ENCODE results near the gene BTG4.

Gene BTG4

DNA sequence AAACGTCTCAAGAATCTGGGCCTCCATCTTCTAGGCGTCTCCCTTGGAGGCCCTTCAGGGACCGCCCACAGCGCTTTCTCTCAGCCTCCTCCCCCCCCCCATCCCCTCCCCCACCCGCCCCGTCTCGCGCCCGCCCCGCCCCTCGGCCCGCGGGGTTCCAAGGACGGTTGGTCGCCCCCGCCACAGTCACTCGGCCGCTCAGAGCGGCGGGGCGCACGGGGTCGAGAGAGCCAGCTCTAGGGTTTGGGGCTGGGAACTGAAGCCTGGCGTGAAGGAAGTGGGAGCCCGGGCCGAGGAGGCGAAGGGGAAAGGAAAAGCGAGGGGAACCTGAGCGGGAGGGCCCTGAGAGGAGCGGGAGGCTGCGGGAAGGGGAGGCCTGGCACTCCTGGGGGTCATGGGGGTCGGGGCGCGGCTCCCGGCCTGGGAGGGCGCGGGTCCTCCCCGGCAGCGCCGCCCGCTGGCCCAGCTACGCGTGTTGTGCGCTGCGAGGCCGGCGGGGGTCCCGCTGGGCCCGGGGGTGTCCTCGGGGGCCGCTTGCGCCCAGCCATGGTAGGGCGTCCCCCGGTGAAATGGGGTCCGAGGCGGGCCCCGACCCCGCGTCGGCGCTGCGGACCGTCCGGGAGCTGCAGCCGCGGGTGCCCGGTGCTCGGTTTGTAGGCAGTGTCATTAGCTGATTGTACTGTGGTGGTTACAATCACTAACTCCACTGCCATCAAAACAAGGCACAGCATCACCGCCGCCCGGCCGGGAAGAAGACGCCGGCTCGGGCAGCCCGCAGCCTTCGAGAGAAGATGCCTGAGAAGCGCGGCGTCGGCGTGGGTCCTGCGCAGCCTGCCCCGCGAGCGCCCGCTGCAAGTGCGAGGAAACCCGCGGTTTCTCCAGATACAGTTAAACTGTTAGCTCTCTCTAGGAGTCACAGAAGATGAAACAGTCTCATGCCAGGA is at the start of gene BTG4:
Gene BTG4 (minus strand): TSS at position 91 of the 944 bp plus-strand sequence. CDS start 13,610 bp downstream, outside the sequence.
- DNase-seq (ENCODE audit: low spot score): no peak

GRCh38 chr11:111561791-111562325 is 49.7 kb upstream of the BTG4 start:
- DNase-seq (ENCODE audit: low spot score): no peak

GRCh38 chr11:111561306-111561705 is 49.1 kb upstream of the BTG4 start:
- DNase-seq (ENCODE audit: low spot score): no peak

DNA sequence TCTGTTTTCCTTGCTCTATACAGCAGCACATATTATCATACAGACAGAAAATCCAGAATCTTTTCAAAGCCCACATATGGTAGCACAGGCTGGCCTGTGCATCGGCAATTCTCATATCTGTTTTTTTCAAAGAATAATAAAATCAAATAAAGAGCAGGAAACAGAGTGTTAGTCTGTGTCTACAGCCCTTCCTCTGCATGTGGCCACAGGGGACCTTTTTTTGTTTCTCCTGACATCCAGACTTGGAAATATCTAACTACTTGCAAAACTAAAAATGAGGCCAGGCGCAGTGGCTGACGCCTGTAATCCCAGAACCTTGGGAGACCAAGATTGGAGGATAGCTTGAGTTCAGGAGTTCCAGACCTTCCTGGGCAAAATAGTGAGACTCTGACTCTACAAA is 48.6 kb upstream of the BTG4 start:
- DNase-seq (ENCODE audit: low spot score): no peak

DNA sequence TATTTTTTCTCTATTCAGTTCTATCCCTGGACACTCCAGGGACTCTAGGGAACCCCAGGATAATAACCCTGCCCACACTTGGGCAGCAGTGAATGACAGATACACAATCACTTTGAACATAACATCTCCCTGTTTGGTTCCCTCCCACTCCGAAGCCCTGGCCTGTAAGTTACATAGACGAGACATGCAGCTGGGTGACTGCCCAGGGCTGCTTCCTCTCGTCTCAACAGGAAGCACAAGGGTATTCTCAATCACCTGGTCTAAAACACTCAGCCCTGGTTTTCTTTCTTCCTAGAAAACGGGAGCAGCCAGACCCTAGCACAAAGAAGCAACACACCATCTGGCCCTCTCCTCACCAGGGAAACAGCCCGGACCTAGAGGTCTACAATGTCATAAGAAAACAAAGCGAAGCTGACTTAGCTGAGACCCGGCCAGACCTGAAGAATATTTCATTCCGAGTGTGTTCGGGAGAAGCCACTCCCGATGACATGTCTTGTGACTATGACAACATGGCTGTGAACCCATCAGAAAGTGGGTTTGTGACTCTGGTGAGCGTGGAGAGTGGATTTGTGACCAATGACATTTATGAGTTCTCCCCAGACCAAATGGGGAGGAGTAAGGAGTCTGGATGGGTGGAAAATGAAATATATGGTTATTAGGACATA is 47.7 kb upstream of the BTG4 start:
- DNase-seq (ENCODE audit: low spot score): no peak

- DNase-seq (ENCODE audit: low spot score): no peak
Observed at GRCh38 chr11:111557425-111558111, 45.4 kb upstream of the BTG4 start.

- no peak for DNase-seq (ENCODE audit: low spot score)
Observed at GRCh38 chr11:111555255-111555654, 43.1 kb upstream of the BTG4 start.

DNA sequence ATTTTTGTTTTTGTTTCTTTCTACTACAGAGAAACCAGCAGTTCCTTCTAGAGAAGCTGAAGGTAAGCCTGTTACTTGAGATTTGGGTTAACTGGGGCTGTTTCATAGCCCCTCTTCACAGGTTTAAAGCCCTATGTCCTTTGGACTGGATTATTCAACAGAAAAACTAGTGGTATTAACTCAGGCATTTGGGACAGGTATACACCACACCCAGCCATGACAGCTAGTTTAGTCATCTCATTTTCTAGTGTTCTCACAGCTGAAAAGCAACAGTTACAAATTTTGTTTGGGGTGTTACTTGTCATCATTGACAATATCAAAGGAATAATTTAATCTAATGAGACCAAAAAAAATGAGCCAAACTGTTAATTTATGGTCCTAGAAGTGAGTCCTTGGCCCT is 42.3 kb upstream of the BTG4 start:
- no peak for DNase-seq (ENCODE audit: low spot score)

DNA sequence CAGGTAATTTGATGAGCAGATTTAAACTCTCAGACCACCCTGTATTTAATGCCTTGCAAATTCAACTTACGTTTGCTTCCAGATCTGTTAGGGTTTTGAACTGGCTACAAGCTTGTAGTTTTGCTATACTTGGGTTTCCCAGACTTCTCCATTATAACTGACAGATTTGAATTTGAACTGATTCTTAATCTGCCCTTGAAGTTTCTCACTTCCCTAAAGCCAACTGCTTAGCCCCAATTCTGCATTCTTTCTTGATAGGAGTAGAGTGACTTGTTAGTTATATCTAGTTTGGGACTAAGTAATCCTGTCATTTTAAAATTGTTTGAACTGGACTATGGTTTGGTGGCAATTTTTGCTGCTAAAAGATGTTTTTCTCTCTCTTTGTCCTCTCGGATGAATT is 38.1 kb upstream of the BTG4 start:
- DNase-seq (ENCODE audit: low spot score): no peak

DNA sequence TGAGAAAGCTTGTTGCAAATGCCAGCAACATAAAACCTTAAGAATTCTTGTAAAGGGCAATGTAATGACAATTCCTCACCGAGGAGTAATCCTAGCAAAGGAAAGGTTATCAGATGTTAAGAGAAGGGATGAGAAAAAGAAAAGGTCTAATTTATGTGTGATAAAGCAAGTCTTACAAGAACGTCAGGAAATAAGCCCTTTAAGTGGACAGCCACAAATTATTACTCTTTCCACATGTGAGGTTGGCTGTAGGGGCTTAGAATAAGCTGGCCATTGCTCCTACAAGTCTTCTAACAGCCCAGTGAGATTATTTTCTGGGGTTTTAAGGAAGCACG is 37.6 kb upstream of the BTG4 start:
- DNase-seq (ENCODE audit: low spot score): no peak

GRCh38 chr11:111549196-111549868 is 37.1 kb upstream of the BTG4 start:
- DNase-seq (ENCODE audit: low spot score): no peak

- DNase-seq (ENCODE audit: low spot score): no peak
Observed at GRCh38 chr11:111548525-111548924, 36.3 kb upstream of the BTG4 start.

- no peak for DNase-seq (ENCODE audit: low spot score)
Observed at GRCh38 chr11:111542606-111543275, 30.6 kb upstream of the BTG4 start.

DNA sequence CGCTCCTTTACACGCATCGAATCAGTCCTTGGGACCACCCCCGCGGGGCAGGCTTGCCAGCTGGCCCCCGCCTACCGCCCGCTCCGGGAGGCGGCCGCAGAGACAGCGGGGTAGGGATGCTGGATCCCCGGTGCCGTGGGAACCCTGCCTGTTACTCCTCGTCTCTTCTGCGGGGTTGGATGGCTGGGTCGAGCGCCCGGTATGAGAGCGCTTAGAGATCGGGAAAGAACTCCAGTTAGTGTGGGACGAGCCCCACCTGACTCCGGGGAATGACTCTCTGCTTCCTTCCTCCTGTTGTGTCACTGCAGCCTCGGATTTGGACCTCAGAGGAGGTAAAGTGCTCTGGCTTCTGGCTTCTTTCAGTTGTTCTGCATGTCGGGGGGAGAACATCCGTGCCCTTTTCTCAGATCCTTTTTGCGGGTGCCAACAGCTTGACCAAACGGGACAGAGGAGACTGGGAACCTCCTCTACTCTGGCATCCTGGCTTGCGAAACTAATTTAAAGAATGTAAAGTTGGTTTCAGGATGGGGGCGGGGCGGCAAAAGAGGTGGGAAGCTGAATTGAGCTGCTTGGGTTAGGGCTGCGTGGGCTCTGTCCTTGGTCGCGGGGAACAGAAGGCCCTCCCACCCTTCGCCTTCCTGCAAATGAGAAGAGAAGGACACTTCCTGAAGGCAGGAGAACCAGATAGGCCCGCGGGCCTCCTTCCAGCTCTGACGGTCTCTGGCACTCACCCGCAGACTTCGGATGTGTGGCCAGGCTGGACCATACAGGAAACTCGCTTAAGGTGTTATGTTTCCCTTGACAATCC is 29.3 kb upstream of the BTG4 start:
- no peak for DNase-seq (ENCODE audit: low spot score)

DNA sequence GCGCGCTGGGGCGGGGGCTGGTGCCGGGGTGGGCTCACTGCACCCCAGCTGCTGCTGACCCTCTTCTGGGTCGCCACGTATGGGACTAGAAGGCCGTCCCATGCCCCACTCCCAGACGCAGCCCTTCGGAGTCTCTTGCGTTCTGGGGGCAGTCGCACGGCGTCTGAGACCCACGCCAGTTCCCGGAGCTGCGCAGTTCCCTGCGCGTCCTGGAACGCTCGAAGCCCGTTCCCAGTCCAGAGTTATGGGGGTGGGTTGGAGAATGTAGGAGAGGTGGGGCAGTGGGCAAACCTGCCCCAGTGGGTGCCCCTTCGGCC is 28.7 kb upstream of the BTG4 start:
- no peak for DNase-seq (ENCODE audit: low spot score)

DNA sequence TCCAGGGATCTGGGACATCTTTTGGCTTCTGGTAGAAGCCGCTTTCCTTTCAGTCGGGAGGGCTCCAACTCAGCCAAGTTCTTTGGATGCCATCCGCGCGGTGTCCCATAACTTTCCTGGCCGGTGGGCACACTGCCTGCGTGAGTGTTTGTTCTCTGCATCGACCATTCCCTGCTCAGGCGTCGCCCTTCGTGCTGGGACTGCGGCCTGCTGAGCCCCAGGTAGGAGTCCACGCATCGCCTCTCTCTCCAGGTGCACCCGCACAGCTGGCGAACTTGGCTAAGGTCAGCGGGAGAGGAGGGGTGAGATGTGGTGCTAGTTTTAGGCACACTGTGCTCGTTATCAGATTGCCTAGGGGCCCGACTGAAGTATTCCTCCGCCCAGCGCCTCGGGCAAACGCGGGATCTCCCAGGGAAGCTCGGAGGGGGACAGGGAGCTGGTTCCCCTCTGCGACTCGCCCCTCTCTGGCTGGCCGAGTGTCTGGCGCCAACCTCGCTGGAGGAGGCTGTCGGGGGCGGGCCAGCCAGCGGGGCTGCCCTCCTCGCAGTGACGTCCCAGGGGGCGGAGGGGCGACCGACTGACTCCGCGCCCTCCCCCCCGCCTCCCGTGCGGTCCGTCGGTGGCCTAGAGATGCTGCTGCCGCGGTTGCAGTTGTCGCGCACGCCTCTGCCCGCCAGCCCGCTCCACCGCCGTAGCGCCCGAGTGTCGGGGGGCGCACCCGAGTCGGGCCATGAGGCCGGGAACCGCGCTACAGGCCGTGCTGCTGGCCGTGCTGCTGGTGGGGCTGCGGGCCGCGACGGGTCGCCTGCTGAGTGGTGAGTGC is 28.1 kb upstream of the BTG4 start, which contains the start of gene LAYN:
Gene LAYN (plus strand): TSS at position 607 of the 823 bp plus-strand sequence. CDS start 124 bp downstream, at position 731.
- DNase-seq (ENCODE audit: low spot score): no peak

DNA sequence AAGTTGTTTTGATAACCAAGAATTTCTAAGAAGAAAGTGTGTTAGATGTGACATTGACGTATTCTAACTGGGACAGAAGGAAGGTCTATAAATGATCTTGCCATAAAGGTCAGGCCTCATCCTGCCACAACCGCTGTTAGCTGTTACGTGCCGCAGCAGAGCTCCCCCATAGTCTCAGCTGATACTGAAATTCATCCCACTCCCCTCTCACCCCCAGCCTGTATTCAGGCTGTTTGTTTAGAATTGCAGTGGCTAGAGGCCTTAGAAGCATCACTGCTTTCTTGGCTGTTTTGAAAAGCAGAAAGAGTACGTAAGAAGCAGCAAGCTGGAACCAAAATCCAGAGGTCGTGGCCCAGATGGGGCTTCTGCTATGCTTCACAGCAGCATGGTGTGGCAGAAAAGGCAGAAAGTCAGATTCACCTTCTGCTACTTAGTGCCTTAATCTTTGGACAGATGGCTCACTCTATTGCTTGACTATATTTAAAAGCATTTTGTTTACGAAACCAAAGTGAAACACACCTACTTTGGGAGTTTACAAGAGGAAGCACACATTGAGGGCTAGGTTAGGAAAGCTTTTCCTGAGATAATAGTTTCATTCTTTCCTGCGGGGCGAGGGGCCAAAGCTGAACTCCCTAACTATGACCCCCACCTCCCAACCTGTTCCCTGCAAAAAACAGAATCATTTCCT is 27.4 kb upstream of the BTG4 start:
- no peak for DNase-seq (ENCODE audit: low spot score)

GRCh38 chr11:111538407-111539114 is 26.4 kb upstream of the BTG4 start:
- no peak for DNase-seq (ENCODE audit: low spot score)
